ENCODE data around the gene MACROH2A1. TPM values are rescaled to one million over a fixed set of nuclear protein-coding genes. Genes with fewer than 3 reads are reported as not detected.

MACROH2A1 gene
- total and polyA plus RNA-seq, 2 of the 4 experiments (the other 2 are of a cell fraction), result 122 to 126 TPM

GRCh38 chr5:135318924-135319323 lies 80.1 kb downstream of the MACROH2A1 start:
- Histone ChIP-seq H3K14ac (replicated peaks; ENCODE audit: low read depth, low read length) (no peak overlapping the region; the same call in 1 of the 2 replicates), H2BK20ac (ENCODE audit: low read depth, low read length) (no peak overlapping the region), H3K23ac (ENCODE audit: low read depth, low read length) (no peak overlapping the region), H2BK120ac (ENCODE audit: low read depth, low read length) (peak overlapping the region; percentile 6; the same call in 1 of the 2 replicates), H3K36me3 (ENCODE audit: control insufficient read depth, insufficient read depth, low read length) (no peaks in the 10 kb centered on the region), H2AFZ (replicated peaks; ENCODE audit: low read length, poor library complexity) (no peak overlapping the region), H3K9ac (ENCODE audit: low read depth, low read length) (no peak overlapping the region), H3K27me3 (ENCODE audit: control insufficient read depth, insufficient read depth, low read length) (no peaks in the 10 kb centered on the region), H3K27ac (ENCODE audit: insufficient read depth, low read length) (no peak overlapping the region), H3K4me1 (ENCODE audit: control insufficient read depth, insufficient read depth, low read length) (no peaks in the 10 kb centered on the region), H2BK15ac (ENCODE audit: low read depth, low read length) (peak overlapping the region; percentile 41; the same call in 1 of the 3 replicates), H3K4ac (ENCODE audit: low read depth, low read length) (peak overlapping the region; percentile 29; the same call in 1 of the 2 replicates), H2AK5ac (ENCODE audit: low read depth, low read length) (peak overlapping the region; percentile 17; the same call in 1 of the 2 replicates), H3K4me3 (ENCODE audit: insufficient read depth, low read depth, low read length) (no peak overlapping the region), H4K20me1 (ENCODE audit: insufficient read depth, low read length) (no peaks in the 10 kb centered on the region), H4K91ac (ENCODE audit: insufficient read depth, low read depth, low read length) (no peak overlapping the region), H2AK9ac (replicated peaks; ENCODE audit: low read depth, low read length, poor library complexity) (no peak overlapping the region), H3K9me3 (ENCODE audit: control insufficient read depth, insufficient read depth, low read length) (no peaks in the 10 kb centered on the region), H3K18ac (ENCODE audit: low read depth, low read length) (no peak overlapping the region), H3K9me1 (ENCODE audit: insufficient read depth, low read length) (peaks cover 4% of the 10 kb centered on the region; the same call in 1 of the 2 replicates), H3K56ac (ENCODE audit: extremely low read depth, insufficient read depth, low read length) (no peak overlapping the region), H4K5ac (ENCODE audit: low read depth, low read length) (no peak overlapping the region), H3K4me2 (ENCODE audit: low read depth, low read length) (no peak overlapping the region), H3K79me1 (ENCODE audit: low read depth in 1 of 2, low read length in 2 of 2) (no peaks in the 10 kb centered on the region), H2BK5ac (ENCODE audit: low read depth, low read length, poor library complexity, severe bottlenecking) (no peak overlapping the region), H4K8ac (ENCODE audit: low read depth in 2 of 2, low read length in 2 of 2) (no peak overlapping the region; a peak in 1 of 4 replicates)
- CTCF ChIA-PET, result no interaction called here
- 100% methylated on average over 1 of the region's 1 CpG; no CpG with 5 or more reads in 1 of the 2 experiments for WGBS, 2 experiments (ENCODE audit: extremely low coverage in 2 of 2, insufficient read length in 1 of 2)
- DNase-seq, result no peak
- no TSS peak for BruUV-seq (replicated peaks)
- dilution Hi-C loops (cut with HindIII; ENCODE audit: low sequenced_read_pairs, unreplicated experiment) (no loop called here), in situ Hi-C loops (cut with MboI; ENCODE audit: low sequenced_read_pairs) (no loop called here), intact Hi-C loops (cut with micrococcal nuclease) (no loop called here)
- ATAC-seq (ENCODE audit: low read depth), result no peak
- POLR2A ChIA-PET (ENCODE audit: unreplicated experiment), result no interaction called here
- TF ChIP-seq USF2 (IDR thresholded peaks at IDR 0.05; ENCODE audit: low read depth, low read length), result no peak
- TF ChIP-seq MXI1 (IDR thresholded peaks at IDR 0.05; ENCODE audit: borderline replicate concordance, low read depth, low read length), result no peak
- TF ChIP-seq SMC3 (IDR thresholded peaks at IDR 0.05; ENCODE audit: low read depth, low read length), result no peak
- TF ChIP-seq RFX5 (IDR thresholded peaks at IDR 0.05; ENCODE audit: low read depth, low read length), result no peak
- no peak for TF ChIP-seq BHLHE40 (IDR thresholded peaks at IDR 0.05; ENCODE audit: low read depth, low read length)
- TF ChIP-seq ELK1 (IDR thresholded peaks at IDR 0.05; ENCODE audit: borderline replicate concordance, low read depth, low read length), result no peak
- no peak for TF ChIP-seq CHD1 (IDR thresholded peaks at IDR 0.05; ENCODE audit: low read depth, low read length)
- TF ChIP-seq FOS (IDR thresholded peaks at IDR 0.05; ENCODE audit: low read depth, low read length), result no peak
- no peak for TF ChIP-seq CEBPB (IDR thresholded peaks at IDR 0.05; ENCODE audit: low read depth, low read length)
- TF ChIP-seq RCOR1 (IDR thresholded peaks at IDR 0.05; ENCODE audit: insufficient replicate concordance, low read length), result no peak
- no peak for TF ChIP-seq POLR2A (IDR thresholded peaks at IDR 0.05; ENCODE audit: low read depth, low read length)
- TF ChIP-seq MAZ (IDR thresholded peaks at IDR 0.05; ENCODE audit: borderline replicate concordance, low read depth, low read length), result no peak
- TF ChIP-seq NFE2L2 (IDR thresholded peaks at IDR 0.05; ENCODE audit: low read depth, low read length), result no peak
- no peak for TF ChIP-seq RAD21 (IDR thresholded peaks at IDR 0.05; ENCODE audit: low read length)
- no peak for TF ChIP-seq CTCF (conservative IDR thresholded peaks at IDR 0.05; ENCODE audit: low read depth, low read length)
- no peak for TF ChIP-seq MAFK (IDR thresholded peaks at IDR 0.05; ENCODE audit: low read depth, low read length)

Measured in IMR-90 (cell line).